Ovary (tissue), 3 donors: ENCODE data around the gene SETBP1.

Experiments
- CTCF ChIP-seq, 3 donors: fragments of 450-650 bp in 2 of 3; fragments of 200-600 bp in 1 of 3; IDR thresholded peaks; one replicate each; pipeline versions ENCODE4 v1.5.1 to v1.8.0; 2016 to 2022; ENCODE audit warnings: antibody characterized with exemption in 3 of 3, mild to moderate bottlenecking in 1 of 3
- POLR2A ChIP-seq: fragments of 450-650 bp; IDR thresholded peaks from one replicate; pipeline ENCODE4 v1.6.1; 2017; ENCODE audit warnings: antibody characterized with exemption, mild to moderate bottlenecking, moderate library complexity
- donor health status: DM: no; HTN: no; CAD: no.

GRCh38 chr18:44687421-44687820 is 6.7 kb downstream of the SETBP1 start:
- TF ChIP-seq CTCF (IDR thresholded peaks at IDR 0.05) (no peak), POLR2A (no peak)
